ENCODE data around the gene PAPPA.

The PAPPA gene

DNA sequence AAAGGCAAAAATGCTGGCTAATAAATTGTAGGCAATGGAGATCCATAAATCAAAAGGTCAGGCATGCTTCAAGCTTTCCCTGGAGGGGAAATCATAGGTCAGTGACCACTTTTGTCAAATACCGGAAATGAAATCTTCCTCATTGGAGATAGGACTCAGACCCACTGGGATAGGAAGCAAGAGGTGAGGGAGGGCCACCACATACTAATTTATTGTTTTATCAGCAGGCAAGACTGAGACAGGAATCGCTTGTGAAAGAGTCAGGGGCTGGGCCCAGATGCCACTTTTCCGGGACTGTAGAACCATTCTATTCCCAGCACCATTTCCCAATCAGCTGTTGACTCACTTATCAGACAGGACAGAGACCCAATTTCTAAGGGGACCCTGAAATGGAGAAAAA, 277.3 kb downstream of the PAPPA start:
- no peak for DNase-seq

DNA sequence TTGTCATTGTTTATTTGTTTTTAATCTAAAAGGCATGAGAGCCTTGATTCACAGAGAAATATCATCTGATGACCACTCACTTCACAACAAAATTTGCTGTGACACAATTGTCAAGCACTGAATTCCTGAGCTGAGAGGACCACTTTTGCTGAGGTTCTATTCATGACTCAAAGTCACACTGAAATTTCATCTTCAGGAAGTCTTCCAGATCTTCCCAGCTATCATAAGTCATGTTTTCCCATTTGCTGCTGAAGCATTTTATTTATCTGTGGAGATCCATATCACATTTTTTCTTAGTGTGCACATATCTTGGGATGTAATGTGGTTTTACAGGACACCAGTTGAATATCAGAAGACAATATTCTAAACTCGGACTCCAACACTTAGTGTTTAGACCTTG, 278.5 kb downstream of the PAPPA start:
- no peak for DNase-seq

DNA sequence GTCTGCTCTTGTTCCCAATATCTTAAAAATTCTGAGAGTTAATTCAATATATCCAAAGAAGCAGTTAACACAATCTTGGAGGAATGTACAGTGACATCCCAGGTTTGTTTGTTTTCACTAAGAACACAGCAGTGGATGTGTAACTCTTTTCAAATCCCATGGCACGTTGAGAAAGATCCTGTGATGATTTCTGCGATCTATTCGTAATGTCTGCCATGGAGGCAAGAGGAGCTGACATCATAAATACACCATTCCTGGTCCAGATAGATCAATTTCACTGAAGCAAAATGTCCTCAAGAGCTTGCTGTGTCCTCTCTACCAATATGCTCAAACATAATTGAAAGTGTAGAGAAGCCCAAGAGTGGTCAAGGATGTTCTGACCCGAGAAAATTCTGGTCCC, 280.7 kb downstream of the PAPPA start:
- no peak for DNase-seq

DNA sequence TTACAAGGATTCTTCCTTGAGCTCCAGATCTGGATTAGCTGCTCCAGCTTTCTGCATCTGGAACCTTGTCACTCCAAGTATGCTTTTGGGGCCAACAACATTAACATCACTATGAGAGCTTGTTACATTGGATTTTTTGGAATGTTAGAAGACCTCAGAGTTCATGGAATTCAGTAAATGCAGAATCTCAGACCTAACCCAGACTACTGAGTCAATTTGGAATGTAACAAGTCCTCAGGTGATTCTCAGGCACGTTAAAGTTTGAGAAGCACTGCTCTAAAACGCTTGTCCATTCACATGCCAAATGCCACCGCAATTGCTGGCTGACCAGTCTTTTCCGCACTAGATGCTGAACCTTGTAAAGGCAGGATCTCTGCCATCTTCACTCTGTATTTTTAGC, 282.1 kb downstream of the PAPPA start:
- DNase-seq, result no peak

DNA sequence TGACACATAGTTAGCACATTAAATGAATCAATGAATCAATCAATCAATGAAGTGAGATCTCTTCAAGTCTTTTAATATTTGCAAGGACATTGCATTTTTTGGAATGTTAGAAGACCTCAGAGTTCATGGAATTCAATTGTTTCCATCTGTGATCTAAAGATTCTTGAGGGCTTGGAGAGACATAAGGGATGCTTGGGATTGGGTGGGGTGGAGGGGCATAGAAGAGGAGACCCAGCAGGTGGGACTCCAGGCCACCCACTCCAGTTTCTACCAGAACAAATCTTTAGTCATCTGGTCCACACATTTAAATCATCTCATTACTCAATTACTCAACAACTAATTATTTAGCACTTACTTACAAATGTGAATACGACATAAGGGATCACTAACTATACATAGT, 282.5 kb downstream of the PAPPA start:
- DNase-seq, result no peak

DNA sequence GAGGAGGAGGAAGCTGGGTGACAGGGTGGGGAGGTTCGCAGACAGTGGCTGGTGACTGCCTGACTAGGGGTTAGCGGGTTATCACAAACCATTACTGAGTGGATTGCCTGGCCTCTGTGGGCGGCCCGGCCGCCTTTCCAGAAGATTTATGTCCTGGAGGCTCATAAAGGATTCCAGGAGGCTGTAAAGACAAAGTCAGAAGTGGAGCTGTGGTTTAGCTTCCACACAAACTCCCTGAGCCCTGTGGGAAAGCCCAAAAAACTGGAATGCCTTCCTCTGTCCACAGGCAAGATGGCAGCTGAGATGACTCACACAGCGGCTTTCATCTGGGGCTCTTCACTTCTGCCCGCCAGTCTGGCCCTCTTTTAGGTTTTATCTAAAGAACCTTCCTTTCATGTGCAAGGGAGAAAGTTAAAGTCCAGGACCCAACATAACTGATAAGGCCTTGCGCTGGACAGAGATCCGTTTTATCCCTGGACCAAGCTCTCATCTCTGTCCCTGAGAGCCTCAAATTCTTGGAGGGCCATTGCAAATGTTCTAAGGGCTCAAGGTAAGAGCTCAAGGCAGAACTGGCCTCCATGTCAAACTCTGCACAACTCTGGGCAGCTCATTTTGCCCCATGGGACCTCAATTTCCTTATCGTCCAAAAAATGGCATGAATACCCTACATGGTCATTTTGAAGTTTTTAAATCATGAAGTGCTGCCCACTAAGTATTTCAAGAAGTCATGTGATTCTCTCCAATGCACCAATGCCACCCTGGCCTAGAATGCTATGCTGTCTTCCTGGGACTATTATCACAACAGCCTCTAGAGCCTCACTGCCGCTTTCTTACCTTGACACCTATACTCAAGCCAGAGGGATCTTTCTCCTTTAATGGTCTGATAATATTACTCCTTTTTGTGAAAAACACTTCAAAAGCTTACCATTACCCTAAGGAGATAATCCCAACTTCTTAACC, 284.1 kb downstream of the PAPPA start:
- no peak for DNase-seq

DNA sequence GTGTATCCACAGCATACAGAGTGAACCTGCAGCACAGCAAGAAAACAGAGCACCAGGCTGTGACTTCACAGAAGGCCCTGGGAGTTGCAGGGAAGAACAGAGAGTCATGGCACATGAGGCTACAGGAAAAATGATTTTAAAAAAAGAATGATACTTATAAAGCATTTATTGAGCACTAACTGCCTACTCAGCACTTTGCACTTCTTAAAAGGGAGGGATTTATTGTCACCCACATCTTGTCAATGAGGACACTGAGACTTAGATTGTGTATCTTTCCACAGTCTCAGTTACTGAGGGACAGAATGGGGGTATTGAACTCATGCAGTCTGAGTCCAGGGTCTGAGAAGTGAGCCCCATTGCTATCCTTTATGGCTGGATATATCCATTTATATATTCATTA, 288.9 kb downstream of the PAPPA start:
- DNase-seq, result no peak

DNA sequence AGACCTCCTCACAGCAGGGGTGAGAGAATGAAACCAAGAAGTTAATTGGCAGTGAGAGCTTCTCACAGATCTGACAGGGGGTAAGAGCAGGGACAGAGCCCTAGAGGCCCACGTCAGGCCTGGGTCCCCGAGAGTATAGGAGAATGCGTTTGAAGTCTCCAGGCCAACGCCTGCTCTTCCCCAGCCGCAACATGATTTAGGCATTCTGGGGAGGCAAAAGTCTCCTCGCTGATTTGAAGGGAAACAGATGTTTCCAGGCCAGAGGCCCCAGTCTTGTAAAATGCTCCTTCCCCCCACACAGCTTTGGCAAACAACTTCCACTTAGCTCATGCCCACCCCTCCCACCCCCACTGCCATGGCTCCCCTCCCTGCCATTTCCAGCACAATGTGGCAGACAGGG, 294.3 kb downstream of the PAPPA start:
- DNase-seq, result no peak

DNA sequence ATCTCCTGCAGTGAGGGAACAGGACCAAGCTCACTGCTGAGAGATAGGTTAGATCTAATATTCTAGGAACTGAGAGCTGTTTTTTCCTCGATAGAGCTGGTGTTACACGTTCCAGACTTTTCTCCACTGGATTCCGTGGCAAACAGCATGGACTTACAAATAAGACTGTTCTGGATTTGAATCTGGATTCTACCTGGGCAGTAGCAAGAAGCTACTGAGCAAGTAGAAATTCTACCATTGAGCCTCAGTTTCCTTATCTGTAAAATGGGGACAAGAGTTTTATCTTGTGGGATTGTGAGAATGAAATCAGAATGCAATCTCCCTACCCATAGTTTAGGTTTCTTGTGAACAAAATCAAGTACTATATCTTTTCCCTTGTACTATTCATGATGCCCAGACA, 294.8 kb downstream of the PAPPA start:
- no peak for DNase-seq

DNA sequence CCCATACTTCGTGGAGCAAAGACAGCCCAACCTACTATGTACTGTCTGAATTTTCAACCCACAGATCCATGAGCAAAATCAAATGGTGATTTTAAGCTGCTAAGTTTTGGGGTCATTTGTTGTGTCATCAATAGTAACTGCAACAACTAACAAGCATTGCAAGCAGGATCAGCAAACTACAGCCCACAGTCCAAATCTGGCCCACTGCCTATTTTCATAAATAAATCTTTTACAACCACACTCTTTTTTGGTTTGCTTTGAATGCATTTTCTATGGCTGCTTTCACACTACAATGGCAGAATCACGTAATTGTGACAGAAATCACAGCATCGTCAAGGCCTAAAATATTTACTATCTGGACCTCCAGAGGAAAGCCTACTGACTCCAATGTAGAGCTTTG, 296.4 kb downstream of the PAPPA start:
- DNase-seq, result no peak

DNA sequence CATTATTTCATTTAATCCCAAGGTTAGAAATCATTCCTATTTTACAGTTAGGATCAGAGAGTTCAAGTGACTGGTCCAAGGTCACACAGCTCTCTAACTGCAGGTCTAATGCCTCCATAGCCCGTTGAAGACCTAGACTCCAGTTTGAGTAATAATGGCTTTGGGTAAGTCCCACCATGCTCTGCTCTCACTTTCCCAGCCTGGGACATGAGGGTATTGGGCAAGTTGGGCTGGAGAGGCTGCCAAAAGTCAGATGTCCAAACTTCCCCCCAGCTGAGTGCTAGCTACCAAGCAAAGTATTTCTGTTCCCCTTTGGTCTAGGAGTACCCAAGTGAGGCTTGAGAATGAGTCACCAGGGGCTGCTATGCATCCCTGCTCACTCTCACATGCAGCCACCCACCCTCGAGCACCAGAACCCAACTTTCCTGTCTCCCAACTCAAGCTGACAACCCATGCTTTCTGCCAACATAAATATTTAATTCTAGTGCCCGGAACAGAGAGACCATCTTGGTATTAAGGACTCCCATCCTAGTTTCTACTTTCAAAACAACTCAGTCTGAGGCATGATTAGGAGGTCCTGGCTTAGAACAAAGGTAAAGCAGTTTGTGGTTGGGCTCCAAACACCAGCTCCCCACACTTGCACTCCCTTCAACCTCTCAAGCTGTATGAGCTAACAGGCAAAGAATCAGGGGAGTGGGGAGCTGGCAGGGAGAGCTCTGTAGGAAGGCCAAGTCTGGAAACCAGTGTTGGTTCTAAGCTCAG, 297.0 kb downstream of the PAPPA start:
- no peak for DNase-seq

DNA sequence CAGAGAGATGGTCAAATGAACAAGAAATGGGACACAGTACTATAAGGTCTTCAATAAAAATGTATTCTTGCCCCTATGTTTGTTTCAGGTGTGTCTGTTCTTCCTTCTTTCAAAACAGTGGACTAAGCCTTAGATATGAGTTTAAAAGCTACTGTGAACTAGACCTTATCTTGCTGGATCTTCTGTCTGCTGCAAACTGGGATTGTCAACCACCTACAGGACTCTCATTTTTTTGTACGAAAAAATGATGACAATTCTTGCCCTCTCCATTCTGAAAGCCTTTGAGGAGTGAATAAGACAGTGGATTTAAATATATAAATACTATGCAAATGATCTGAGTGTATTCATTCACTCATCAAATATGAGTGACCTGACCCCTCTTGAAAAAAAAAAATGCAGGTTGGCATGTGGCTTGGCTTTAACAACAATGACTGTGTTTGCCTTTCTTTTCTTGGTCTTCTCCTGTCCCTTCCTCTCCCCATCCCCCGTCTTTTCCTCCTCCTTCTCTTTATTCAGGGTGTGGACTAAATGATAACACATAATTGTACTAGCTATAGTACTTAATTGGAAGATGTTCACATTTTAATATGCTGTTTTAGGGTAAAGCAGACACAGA, 298.0 kb downstream of the PAPPA start:
- no peak for DNase-seq

All from T-helper 9 cell (primary cell).